Cardiac ventricle fibroblast (primary cell): Measurements from ENCODE around the gene ZNF275. TPM values are rescaled to one million over a fixed set of nuclear protein-coding genes. Genes with fewer than 3 reads are reported as not detected.

Experiments
- total RNA-seq: library from RNA; depleted of rRNA; stranded (reverse); fragments of >200 nt; gene quantifications from 2 replicates; pipeline ENCODE4 v1.2.3, GENCODE V29; 2015

ZNF275 gene
- total RNA-seq = 10.2 and 13.5 TPM in 2 replicates

GRCh38 chrX:153333821-153334653 lies at the start of gene ZNF275:
TSS of gene ZNF275 (plus strand) at chrX:153334153. CDS start at chrX:153336680, 2,527 bp downstream.

GRCh38 chrX:153321381-153322124 lies 12.4 kb upstream of the ZNF275 start, which contains the start of gene PNMA6F:
TSS of gene PNMA6F (minus strand) at chrX:153321767. CDS start at chrX:153320674, 1,093 bp downstream.

GRCh38 chrX:153401133-153401764 lies 67.3 kb downstream of the ZNF275 start, which contains the start of gene PNMA6E:
TSS of gene PNMA6E (minus strand) at chrX:153401350. CDS start at chrX:153398849, 2,501 bp downstream.

Other genes with a start within 250 kb of the ZNF275 start
- gene MAGEA1, start 154.9 kb upstream of the ZNF275 start, total RNA-seq = not detected in 2 replicates
- gene PNMA6F, start 12.4 kb upstream of the ZNF275 start, total RNA-seq = not detected in 2 replicates
- gene PNMA6E, start 67.2 kb downstream of the ZNF275 start, total RNA-seq = not detected in 2 replicates
- 0.06 TPM in 1 of 2 replicates, not detected in the other for gene ZFP92, start 77.3 kb downstream of the ZNF275 start, total RNA-seq
- 1.1 and 5.5 TPM in 2 replicates for gene TREX2, start 111.9 kb downstream of the ZNF275 start, total RNA-seq
- gene HAUS7, start 136.4 kb downstream of the ZNF275 start, total RNA-seq = 15.6 and 16.8 TPM in 2 replicates
- 318 and 356 TPM in 2 replicates for gene BGN, start 160.8 kb downstream of the ZNF275 start, total RNA-seq
- not detected in 2 replicates for gene ATP2B3, start 183.5 kb downstream of the ZNF275 start, total RNA-seq